A673 (cell line): ENCODE data around the gene CP.

Source experiments
- EZH2 ChIP-seq: fragments of 200-600 bp; sonication (generic); IDR thresholded peaks from 2 replicates; pipeline ENCODE4 v1.6.1; 2017; ENCODE audit warnings: borderline replicate concordance, low read depth, mild to moderate bottlenecking, mixed read lengths, antibody characterized with exemption, low read length; ENCODE audit not compliant: poor library complexity, severe bottlenecking
- TF ChIP-seq, protein P1 (sequence below): fragments of 300-800, 200-600 bp; sonication (generic); conservative IDR thresholded peaks from 2 replicates; pipeline ENCODE4 v1.5.1; 2017; ENCODE audit warnings: low read depth, mild to moderate bottlenecking, antibody characterized with exemption, low read length, moderate library complexity, mixed read lengths

- TF ChIP-seq, protein P1, sequence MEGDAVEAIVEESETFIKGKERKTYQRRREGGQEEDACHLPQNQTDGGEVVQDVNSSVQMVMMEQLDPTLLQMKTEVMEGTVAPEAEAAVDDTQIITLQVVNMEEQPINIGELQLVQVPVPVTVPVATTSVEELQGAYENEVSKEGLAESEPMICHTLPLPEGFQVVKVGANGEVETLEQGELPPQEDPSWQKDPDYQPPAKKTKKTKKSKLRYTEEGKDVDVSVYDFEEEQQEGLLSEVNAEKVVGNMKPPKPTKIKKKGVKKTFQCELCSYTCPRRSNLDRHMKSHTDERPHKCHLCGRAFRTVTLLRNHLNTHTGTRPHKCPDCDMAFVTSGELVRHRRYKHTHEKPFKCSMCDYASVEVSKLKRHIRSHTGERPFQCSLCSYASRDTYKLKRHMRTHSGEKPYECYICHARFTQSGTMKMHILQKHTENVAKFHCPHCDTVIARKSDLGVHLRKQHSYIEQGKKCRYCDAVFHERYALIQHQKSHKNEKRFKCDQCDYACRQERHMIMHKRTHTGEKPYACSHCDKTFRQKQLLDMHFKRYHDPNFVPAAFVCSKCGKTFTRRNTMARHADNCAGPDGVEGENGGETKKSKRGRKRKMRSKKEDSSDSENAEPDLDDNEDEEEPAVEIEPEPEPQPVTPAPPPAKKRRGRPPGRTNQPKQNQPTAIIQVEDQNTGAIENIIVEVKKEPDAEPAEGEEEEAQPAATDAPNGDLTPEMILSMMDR = no peak
- TF ChIP-seq EZH2 = no peak
These were observed 40.4 kb downstream of the CP start for GRCh38 chr3:149181182-149181581.
